Glomerular endothelial cell (primary cell): ENCODE measurements around the gene SEC14L5. TPM values are rescaled to one million over a fixed set of nuclear protein-coding genes. Genes with fewer than 3 reads are reported as not detected.

ENCODE experiments used
- DNase-seq: peaks from one replicate; pipeline ENCODE4 v3.0.0-alpha.2; 2011; ENCODE audit warnings: low read depth, low spot score; ENCODE audit errors: extremely low read depth
- total RNA-seq: library from RNA; depleted of rRNA; stranded (reverse); fragments of >200 nt; gene quantifications from 2 replicates; pipeline ENCODE4 v1.2.3, GENCODE V29; 2015

Gene SEC14L5
- total RNA-seq, 1 donor from 2014 or later: not detected

DNA sequence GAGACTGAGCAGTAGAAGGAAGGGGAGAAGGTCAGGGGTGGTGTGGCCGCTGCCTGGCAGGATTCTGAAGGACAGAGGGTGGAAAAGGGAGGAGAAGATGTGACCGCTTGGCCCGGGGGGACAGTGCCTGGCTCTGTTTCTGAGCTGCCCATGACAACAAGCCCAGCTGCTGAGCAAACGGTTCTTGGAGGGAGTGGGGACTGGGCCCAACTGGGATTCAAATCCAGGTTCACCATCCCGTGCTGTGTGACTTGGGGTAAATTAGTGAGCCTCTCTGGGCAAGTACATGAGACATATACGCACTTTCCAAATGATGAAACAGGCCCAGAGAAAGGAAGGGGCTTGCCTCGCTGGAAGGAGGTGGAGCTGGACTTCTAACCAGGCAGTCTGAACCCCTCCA is 23.3 kb downstream of the SEC14L5 start:
- DNase-seq: no peak

- DNase-seq: no peak
Observed at GRCh38 chr16:4982056-4982867, 24.1 kb downstream of the SEC14L5 start.

GRCh38 chr16:4984174-4984990 is 26.3 kb downstream of the SEC14L5 start:
- no peak for DNase-seq

GRCh38 chr16:4987250-4987579 is 29.1 kb downstream of the SEC14L5 start:
- DNase-seq: no peak

GRCh38 chr16:4987580-4988374 is 29.6 kb downstream of the SEC14L5 start:
- DNase-seq: no peak

DNA sequence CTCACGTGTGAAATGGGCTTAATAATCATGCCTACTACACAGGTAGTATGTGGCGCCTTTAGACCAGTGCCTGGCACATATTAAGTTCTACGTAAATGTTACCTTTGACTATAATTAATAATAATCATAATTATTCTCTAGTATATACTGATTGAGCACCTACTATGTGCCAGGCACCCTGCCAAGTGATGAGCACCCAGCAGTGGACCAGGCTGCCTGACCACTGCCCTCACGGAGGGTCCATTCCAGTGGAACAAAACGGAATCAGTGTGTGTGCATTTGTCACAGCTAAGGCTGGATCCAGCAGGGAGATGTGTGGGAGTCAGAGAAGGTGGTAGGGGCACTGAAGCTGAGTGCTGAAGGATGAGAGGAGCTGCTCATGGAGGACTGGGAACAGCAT is 30.5 kb downstream of the SEC14L5 start:
- DNase-seq: no peak

GRCh38 chr16:4989391-4990006 is 31.4 kb downstream of the SEC14L5 start:
- DNase-seq: no peak

GRCh38 chr16:4990415-4990814 is 32.3 kb downstream of the SEC14L5 start:
- no peak for DNase-seq

DNA sequence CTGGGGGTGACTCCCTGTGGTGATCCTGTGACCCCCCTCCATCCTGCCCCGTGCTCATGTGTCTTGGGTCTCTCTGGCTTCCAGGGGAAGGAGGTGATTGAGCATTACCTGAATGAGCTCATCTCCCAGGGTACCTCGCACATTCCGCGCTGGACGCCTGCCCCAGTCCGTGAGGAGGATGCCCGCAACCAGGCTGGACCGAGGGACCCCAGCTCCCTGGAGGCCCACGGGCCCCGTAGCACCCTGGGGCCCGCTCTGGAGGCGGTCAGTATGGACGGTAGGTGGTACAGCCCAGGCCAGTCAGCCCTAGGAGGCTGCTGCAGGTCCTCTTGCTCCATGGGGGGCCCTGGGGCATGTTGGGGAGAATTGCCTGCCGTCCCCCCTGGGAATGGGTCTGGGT is 33.6 kb downstream of the SEC14L5 start:
- DNase-seq: no peak

- DNase-seq: no peak
Observed at GRCh38 chr16:4994719-4995434, 36.7 kb downstream of the SEC14L5 start.

DNA sequence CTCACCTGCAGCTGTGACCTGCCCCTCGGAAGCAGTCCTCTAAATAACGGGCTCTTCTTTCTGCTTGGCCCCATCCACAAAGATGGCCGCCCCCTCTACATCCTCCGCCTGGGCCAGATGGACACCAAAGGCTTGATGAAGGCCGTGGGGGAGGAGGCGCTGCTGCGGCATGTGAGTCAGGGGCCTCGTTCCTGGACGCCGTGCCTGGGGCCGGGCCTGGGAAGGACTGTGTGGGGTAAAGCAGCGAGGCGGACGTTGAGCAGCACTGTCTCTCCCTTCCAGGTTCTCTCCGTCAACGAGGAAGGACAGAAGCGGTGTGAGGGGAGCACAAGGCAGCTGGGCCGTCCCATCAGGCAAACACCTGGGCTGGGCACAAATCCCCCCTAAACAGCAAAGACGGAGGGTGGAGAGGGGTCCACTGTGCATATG is 42.5 kb downstream of the SEC14L5 start:
- no peak for DNase-seq

DNA sequence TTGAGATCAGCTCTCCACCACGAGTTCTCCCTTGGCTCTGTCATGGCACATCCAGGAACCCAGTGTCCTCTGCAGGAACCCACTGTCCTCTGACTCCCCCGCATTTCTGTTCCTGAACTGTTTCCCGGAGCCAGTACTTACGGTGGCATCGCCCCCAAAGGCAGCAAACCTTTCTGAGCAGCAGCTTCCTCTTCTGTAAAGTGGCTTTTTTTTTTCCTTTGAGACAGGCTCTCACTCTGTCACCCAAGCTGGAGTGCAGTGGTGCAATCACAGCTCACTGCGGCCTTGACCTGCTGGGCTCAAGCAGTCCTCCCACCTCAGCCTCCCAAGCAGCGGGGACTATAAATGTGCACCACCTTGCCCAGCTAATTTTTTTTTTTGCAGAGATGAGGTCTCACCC is 43.4 kb downstream of the SEC14L5 start:
- DNase-seq: no peak

- DNase-seq: no peak
Observed at GRCh38 chr16:5001986-5002385, 43.9 kb downstream of the SEC14L5 start.

- DNase-seq: no peak
Observed at GRCh38 chr16:5002699-5003143, 44.6 kb downstream of the SEC14L5 start.

GRCh38 chr16:5003211-5003610 is 45.1 kb downstream of the SEC14L5 start:
- DNase-seq: no peak

DNA sequence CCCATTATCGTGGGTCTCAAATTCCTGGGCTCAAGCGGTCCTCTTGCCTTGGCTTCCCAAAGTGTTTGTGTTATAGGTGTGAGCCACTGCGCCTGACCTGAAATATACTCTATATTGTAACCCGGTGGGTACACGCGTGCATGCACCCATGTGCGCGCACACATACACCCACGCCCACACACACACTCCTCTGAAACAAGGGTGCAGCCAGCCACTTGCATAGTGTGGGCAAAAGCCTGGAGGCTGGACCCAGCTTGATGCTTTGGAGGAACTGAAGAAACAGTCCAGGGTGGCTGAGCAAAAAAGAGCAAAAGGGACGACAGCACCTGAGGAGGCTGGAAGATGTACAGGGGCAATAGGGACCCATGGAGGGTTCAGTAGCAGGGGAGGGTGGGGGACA is 45.7 kb downstream of the SEC14L5 start:
- no peak for DNase-seq

- DNase-seq: no peak
Observed at GRCh38 chr16:5004311-5004710, 46.2 kb downstream of the SEC14L5 start.

- DNase-seq: no peak
Observed at GRCh38 chr16:5005916-5006315, 47.8 kb downstream of the SEC14L5 start.

- DNase-seq: no peak
Observed at GRCh38 chr16:5006348-5007193, 48.4 kb downstream of the SEC14L5 start.
